Adrenal gland (tissue), 5 donors: ENCODE measurements around the gene PCDHGB6.

Experiments
- POLR2A ChIP-seq, 2 donors: fragments of 450-650 bp; IDR thresholded peaks; one replicate each; pipeline ENCODE4 v1.6.1; 2017; ENCODE audit warnings: antibody characterized with exemption in 2 of 2, mild to moderate bottlenecking in 2 of 2, moderate library complexity in 1 of 2
- TF ChIP-seq, protein P1 (sequence below), 6 experiments: fragments of 450-650 bp in 4 of 6; fragments of 200-600 bp in 2 of 6; sonication (generic) in 1 of 6; IDR thresholded peaks; 1 replicate in 5 of 6; 2 replicates in 1 of 6; pipeline versions ENCODE4 v1.5.1 to v1.8.0; 2016 to 2021; ENCODE audit warnings: antibody characterized with exemption in 6 of 6, mild to moderate bottlenecking in 2 of 6, moderate library complexity in 1 of 6
- donor health status: DM: no; HTN: no; CAD: no.

- TF ChIP-seq, protein P1, sequence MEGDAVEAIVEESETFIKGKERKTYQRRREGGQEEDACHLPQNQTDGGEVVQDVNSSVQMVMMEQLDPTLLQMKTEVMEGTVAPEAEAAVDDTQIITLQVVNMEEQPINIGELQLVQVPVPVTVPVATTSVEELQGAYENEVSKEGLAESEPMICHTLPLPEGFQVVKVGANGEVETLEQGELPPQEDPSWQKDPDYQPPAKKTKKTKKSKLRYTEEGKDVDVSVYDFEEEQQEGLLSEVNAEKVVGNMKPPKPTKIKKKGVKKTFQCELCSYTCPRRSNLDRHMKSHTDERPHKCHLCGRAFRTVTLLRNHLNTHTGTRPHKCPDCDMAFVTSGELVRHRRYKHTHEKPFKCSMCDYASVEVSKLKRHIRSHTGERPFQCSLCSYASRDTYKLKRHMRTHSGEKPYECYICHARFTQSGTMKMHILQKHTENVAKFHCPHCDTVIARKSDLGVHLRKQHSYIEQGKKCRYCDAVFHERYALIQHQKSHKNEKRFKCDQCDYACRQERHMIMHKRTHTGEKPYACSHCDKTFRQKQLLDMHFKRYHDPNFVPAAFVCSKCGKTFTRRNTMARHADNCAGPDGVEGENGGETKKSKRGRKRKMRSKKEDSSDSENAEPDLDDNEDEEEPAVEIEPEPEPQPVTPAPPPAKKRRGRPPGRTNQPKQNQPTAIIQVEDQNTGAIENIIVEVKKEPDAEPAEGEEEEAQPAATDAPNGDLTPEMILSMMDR (IDR thresholded peaks at IDR 0.05) = peak in 4 of 6 experiments; percentile 11 to 30 (median 24)
- no peak for TF ChIP-seq POLR2A (IDR thresholded peaks at IDR 0.05)
These were observed 34.0 kb upstream of the PCDHGB6 start, which contains the start of gene PCDHGA6 for GRCh38 chr5:141373673-141374317.
